ENCODE results near the gene NADK2. TPM values are rescaled to one million over a fixed set of nuclear protein-coding genes. Genes with fewer than 3 reads are reported as not detected.

The NADK2 gene
- total and polyA plus RNA-seq, 2 donors: 54.5 to 63.2 TPM

DNA sequence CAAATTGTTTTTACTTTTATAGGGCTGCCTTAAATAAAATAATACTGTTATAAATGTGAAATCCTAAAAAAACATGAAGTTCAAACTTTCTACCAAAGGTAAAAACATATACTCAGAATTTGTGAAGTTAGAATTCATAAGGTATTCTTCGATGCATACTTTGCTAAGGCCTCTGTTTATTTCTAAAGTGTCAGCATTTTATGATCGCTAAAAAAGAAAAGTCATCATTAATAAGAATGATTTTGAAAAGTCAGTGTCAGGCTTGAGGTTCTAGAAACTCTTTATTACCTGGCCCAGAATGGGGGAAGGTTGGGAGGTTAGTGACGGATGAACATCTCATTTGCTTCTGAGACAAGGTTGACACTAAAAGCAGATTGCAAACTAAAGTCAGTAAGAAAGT, 26.2 kb upstream of the NADK2 start:
- H3K4me3 ChIP-seq (ENCODE audit: low read depth, low read length): no peak overlapping the region
- H3K4me1 ChIP-seq (ENCODE audit: insufficient read depth): no peaks in the 10 kb centered on the region
- H3K27ac ChIP-seq (ENCODE audit: low read depth): no peak overlapping the region
- peaks cover 2% of the 10 kb centered on the region for H3K36me3 ChIP-seq (ENCODE audit: insufficient read depth)
- WGBS: 94% methylated on average over 3 of the region's 3 CpGs
- DNase-seq (ENCODE audit: extremely low spot score): no peak

GRCh38 chr5:36264202-36264760, 22.6 kb upstream of the NADK2 start:
- no peak overlapping the region for H3K27ac ChIP-seq (ENCODE audit: low read depth)
- no peak for DNase-seq (ENCODE audit: extremely low spot score)
- H3K36me3 ChIP-seq (ENCODE audit: insufficient read depth): no peaks in the 10 kb centered on the region
- H3K4me3 ChIP-seq (ENCODE audit: low read depth, low read length): no peak overlapping the region
- H3K4me1 ChIP-seq (ENCODE audit: insufficient read depth): no peaks in the 10 kb centered on the region
- 57% methylated on average over 4 of the region's 4 CpGs for WGBS

DNA sequence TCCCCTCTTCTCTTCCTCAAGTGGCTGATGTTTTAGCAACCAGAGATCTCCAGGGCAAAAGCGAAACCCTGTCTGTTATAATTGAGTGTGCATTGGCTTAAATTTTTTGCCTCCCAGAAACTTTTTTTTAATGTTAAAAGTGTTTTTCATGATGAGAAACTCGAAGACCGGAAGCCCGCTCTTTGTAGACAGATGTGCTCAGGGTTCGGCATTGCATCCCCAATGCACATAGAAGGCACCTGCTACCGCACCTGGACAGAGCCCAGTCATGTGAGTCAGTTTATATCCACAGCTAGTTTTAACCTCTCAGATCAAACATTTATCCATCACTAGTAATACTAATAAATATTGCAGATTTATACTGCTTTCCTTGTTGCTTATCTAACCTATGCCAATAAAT, 19.5 kb upstream of the NADK2 start:
- WGBS: 96% methylated on average over 6 of the region's 6 CpGs
- no peak for DNase-seq (ENCODE audit: extremely low spot score)
- Histone ChIP-seq H3K27ac (ENCODE audit: low read depth) (no peak overlapping the region), H3K36me3 (ENCODE audit: insufficient read depth) (no peaks in the 10 kb centered on the region), H3K4me1 (ENCODE audit: insufficient read depth) (no peaks in the 10 kb centered on the region), H3K4me3 (ENCODE audit: low read depth, low read length) (no peak overlapping the region)

DNA sequence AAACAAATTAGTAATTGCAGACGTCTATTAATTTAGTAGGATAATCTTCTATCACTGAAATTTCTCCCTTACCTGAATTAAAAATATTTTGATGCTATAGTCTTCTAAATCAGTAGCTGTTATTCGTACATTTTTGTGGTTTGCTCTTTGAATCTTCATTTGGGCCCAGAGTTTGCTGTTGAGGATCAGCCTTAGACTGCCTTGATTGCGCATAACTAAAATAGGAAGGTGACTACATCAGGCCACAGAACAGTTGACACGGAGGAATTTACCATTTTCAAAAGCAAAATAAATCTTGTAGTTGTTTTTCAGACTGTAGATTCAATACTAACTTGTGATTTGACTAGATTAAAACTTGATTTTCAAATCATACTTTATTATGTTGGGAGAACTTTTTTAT, 11.8 kb upstream of the NADK2 start:
- Histone ChIP-seq H3K4me3 (ENCODE audit: low read depth, low read length) (no peak overlapping the region), H3K4me1 (ENCODE audit: insufficient read depth) (no peaks in the 10 kb centered on the region), H3K36me3 (ENCODE audit: insufficient read depth) (no peaks in the 10 kb centered on the region), H3K27ac (ENCODE audit: low read depth) (no peak overlapping the region)
- DNase-seq (ENCODE audit: extremely low spot score): no peak
- 95% methylated on average over 4 of the region's 4 CpGs for WGBS

GRCh38 chr5:36252722-36253365, 11.1 kb upstream of the NADK2 start:
- no peak overlapping the region for H3K4me3 ChIP-seq (ENCODE audit: low read depth, low read length)
- no peak for DNase-seq (ENCODE audit: extremely low spot score)
- no peaks in the 10 kb centered on the region for H3K4me1 ChIP-seq (ENCODE audit: insufficient read depth)
- WGBS: 53% methylated on average over 3 of the region's 3 CpGs
- H3K36me3 ChIP-seq (ENCODE audit: insufficient read depth): no peaks in the 10 kb centered on the region
- H3K27ac ChIP-seq (ENCODE audit: low read depth): peak overlapping the region; percentile 50

GRCh38 chr5:36251218-36251617, 9.5 kb upstream of the NADK2 start:
- no peaks in the 10 kb centered on the region for H3K36me3 ChIP-seq (ENCODE audit: insufficient read depth)
- WGBS: 81% methylated on average over 3 of the region's 3 CpGs
- H3K27ac ChIP-seq (ENCODE audit: low read depth): no peak overlapping the region
- H3K4me1 ChIP-seq (ENCODE audit: insufficient read depth): no peaks in the 10 kb centered on the region
- DNase-seq (ENCODE audit: extremely low spot score): no peak
- no peak overlapping the region for H3K4me3 ChIP-seq (ENCODE audit: low read depth, low read length)

DNA sequence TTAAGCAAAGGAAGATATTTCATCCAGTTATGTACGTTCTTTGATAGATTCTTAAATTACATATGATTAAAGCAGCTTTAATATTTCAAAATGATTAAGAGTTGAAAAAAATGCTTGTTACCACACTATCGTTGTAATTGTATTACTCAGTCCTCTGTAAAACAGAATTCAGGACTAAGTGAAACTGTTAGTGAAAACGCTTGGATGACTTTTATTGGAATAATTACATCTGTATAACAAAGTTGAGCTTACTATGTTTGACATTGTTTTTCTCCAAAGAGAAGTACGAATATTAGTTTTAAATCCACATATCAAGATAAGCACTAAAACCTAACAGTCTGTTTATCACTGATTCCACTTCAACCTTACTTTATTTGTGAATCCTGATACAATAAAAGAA, 8.7 kb upstream of the NADK2 start:
- no peak overlapping the region for H3K27ac ChIP-seq (ENCODE audit: low read depth)

GRCh38 chr5:36246036-36246800, 4.5 kb upstream of the NADK2 start:
- 44% methylated on average over 10 of the region's 10 CpGs for WGBS
- H3K36me3 ChIP-seq (ENCODE audit: insufficient read depth): no peaks in the 10 kb centered on the region
- H3K4me3 ChIP-seq (ENCODE audit: low read depth, low read length): no peak overlapping the region
- no peak for DNase-seq (ENCODE audit: extremely low spot score)
- no peak overlapping the region for H3K27ac ChIP-seq (ENCODE audit: low read depth)
- H3K4me1 ChIP-seq (ENCODE audit: insufficient read depth): no peaks in the 10 kb centered on the region

More for the DNA sequence above, 8.7 kb upstream of the NADK2 start:
- H3K36me3 ChIP-seq (ENCODE audit: insufficient read depth): no peaks in the 10 kb centered on the region
- WGBS: 41% methylated on average over 4 of the region's 4 CpGs
- DNase-seq (ENCODE audit: extremely low spot score): no peak
- no peaks in the 10 kb centered on the region for H3K4me1 ChIP-seq (ENCODE audit: insufficient read depth)
- no peak overlapping the region for H3K4me3 ChIP-seq (ENCODE audit: low read depth, low read length)

GRCh38 chr5:36244076-36244475, 2.4 kb upstream of the NADK2 start:
- Histone ChIP-seq H3K27ac (ENCODE audit: low read depth) (no peak overlapping the region), H3K36me3 (ENCODE audit: insufficient read depth) (no peaks in the 10 kb centered on the region), H3K4me1 (ENCODE audit: insufficient read depth) (peaks cover 2% of the 10 kb centered on the region), H3K4me3 (ENCODE audit: low read depth, low read length) (no peak overlapping the region)
- no peak for DNase-seq (ENCODE audit: extremely low spot score)
- 70% methylated on average over 3 of the region's 3 CpGs for WGBS

- peaks cover 3% of the 10 kb centered on the region for H3K4me1 ChIP-seq (ENCODE audit: insufficient read depth)
- WGBS: 97% methylated on average over 1 of the region's 1 CpG
- H3K27ac ChIP-seq (ENCODE audit: low read depth): no peak overlapping the region
Measured at GRCh38 chr5:36243653-36244052, 1.9 kb upstream of the NADK2 start.

DNA sequence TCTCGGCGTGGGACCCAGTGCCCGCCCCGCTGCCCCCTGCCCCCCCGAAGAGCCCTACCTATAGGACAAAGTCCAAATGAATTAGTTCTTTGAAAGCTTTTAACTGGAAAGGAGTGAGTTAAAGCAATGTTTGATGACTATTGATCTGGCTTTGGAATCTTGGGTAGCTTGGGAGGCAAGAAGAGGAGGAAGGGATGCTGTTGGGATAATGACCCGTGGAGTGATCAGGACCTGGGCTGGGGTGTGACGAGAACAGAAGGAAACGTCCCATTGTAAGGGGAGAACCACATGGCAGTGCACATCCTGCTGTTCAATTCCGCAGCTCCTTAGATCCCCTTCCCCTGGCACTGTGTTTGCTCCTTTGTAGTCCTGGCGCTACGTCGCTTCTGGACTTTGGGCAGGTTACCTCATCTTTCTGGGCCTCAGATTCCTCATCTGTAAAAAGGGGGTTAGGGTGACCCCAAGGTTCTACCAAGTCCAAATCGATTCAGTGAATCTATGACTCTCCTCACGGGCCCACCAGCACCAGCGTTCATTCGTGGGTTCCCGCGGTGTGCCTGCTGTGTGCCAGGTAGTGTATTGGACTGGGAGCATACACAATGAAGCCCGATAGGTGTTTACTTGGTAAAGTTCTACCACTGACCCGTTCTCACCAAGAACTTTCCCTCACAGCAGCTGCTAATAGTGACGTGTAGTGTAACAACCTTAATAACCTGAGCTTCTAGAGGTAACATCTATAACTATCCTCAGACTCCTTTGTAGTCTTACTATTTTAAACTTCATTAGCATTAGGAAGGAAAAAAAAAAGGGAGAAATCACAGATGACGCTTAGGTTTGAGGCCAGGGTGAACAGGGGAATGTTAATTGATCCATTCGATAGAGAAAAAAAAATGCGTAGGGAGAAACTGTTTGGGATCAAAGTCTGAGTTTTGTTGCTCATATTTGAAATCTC, 1.1 kb upstream of the NADK2 start:
- peaks cover 3% of the 10 kb centered on the region for H3K4me1 ChIP-seq (ENCODE audit: insufficient read depth)
- H3K36me3 ChIP-seq (ENCODE audit: insufficient read depth): no peaks in the 10 kb centered on the region
- DNase-seq (ENCODE audit: extremely low spot score): no peak
- 70% methylated on average over 24 of the region's 24 CpGs for WGBS
- H3K4me3 ChIP-seq (ENCODE audit: low read depth, low read length): peak overlapping the region; percentile 93
- peak overlapping the region; percentile 77 for H3K27ac ChIP-seq (ENCODE audit: low read depth)

More at GRCh38 chr5:36243653-36244052, 1.9 kb upstream of the NADK2 start:
- H3K36me3 ChIP-seq (ENCODE audit: insufficient read depth): no peaks in the 10 kb centered on the region
- DNase-seq (ENCODE audit: extremely low spot score): no peak
- no peak overlapping the region for H3K4me3 ChIP-seq (ENCODE audit: low read depth, low read length)

DNA sequence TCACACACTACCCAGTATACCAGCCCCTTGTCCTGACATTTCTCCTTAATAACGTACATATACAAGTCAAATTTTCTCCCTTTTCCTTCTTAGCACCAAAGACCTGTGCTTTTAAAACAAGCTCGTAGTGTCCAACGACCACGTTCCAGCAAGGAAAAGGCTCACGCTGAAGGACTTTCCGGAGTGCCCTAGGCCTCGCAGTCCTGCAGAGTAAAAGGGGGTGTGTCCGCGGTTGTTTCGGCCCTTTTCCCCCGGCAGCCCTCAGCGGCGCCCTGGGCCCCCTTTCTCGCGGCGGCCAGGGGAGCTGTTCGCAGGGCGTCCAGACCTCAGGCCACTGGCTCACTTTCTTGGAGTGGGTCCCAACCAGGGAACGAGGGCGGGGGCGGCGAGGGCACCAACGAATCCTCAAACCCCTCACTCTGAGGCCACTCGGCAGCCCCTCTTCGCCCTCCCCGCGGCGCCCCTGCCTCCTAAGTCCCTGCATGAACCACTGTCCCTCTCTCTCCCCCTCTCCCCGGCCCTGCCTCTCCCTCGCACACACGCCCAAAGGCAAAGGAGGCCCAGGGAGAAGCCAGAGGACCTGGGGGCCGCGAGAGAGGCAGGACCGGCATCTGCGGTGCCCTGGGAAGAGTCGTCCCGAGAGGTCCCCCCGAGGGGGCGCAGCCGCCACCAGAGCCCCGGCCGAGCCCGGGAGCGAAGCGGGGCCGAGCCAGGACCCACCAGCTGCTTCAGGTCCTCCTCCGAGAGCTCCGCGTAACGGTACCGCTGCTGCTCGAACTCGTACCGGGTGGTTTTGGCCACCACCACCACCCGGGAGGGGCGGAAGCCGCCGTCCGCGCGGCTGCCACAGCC, 720 bp downstream of the NADK2 start:
- H3K27ac ChIP-seq (ENCODE audit: low read depth): peak overlapping the region; percentile 99
- peak overlapping the region; percentile 93 for H3K4me3 ChIP-seq (ENCODE audit: low read depth, low read length)
- under 1% methylated on average over 61 of the region's 61 CpGs for WGBS
- H3K4me1 ChIP-seq (ENCODE audit: insufficient read depth): peaks cover 3% of the 10 kb centered on the region
- no peaks in the 10 kb centered on the region for H3K36me3 ChIP-seq (ENCODE audit: insufficient read depth)
- peak; percentile 46 for DNase-seq (ENCODE audit: extremely low spot score)
